Neural progenitor cell (in vitro differentiated cells): ENCODE results near the gene PBXIP1. TPM values are rescaled to one million over a fixed set of nuclear protein-coding genes. Genes with fewer than 3 reads are reported as not detected.

Experiments
- DNase-seq: peaks from one replicate; pipeline ENCODE4 v3.0.0-alpha.2; 2016; ENCODE audit warnings: low spot score
- H2AFZ ChIP-seq: fragments of 200-600 bp; sonication (generic); replicated peaks from 2 replicates; pipeline ENCODE4 v1.6.1; 2016; ENCODE audit warnings: antibody characterized with exemption
- H3F3A ChIP-seq: fragments of 200-600 bp; sonication (generic); 2 replicates; pipeline ENCODE4 v1.6.1; 2016; ENCODE audit warnings: antibody characterized with exemption, low read depth
- H3K27ac ChIP-seq: fragments of 200-600 bp; sonication (generic); 2 replicates; pipeline ENCODE4 v1.5.1; 2016; ENCODE audit warnings: mild to moderate bottlenecking
- H3K27me3 ChIP-seq: fragments of 200-600 bp; sonication (generic); 2 replicates; pipeline ENCODE4 v1.6.1; 2016; ENCODE audit warnings: mild to moderate bottlenecking, moderate library complexity
- H3K36me3 ChIP-seq: fragments of 200-600 bp; sonication (generic); 2 replicates; pipeline ENCODE4 v1.5.1; 2016
- H3K4me1 ChIP-seq: fragments of 200-600 bp; sonication (generic); 2 replicates; pipeline ENCODE4 v1.6.1; 2016; ENCODE audit warnings: mixed run types
- H3K4me2 ChIP-seq: fragments of 200-600 bp; sonication (generic); 2 replicates; pipeline ENCODE4 v1.6.1; 2016
- H3K4me3 ChIP-seq: fragments of 200-600 bp; sonication (generic); 2 replicates; pipeline ENCODE4 v1.5.1; 2016
- H3K79me2 ChIP-seq: fragments of 200-600 bp; sonication (generic); 2 replicates; pipeline ENCODE4 v1.6.1; 2016; ENCODE audit warnings: low read depth
- H3K9ac ChIP-seq: fragments of 200-600 bp; sonication (generic); 2 replicates; pipeline ENCODE4 v1.6.1; 2016
- H3K9me3 ChIP-seq: fragments of 200-600 bp; sonication (generic); 2 replicates; pipeline ENCODE4 v1.5.1; 2016; ENCODE audit warnings: low read depth
- H4K20me1 ChIP-seq: fragments of 200-600 bp; sonication (generic); 2 replicates; pipeline ENCODE4 v1.6.1; 2016; ENCODE audit warnings: low read depth
- H3K27ac Mint-ChIP-seq: 3 replicates; pipeline ENCODE4 v1.8.0; 2021; ENCODE audit warnings: mixed read lengths
- H3K27me3 Mint-ChIP-seq: 2 replicates; pipeline ENCODE4 v1.8.0; 2022; ENCODE audit warnings: low read depth, mild to moderate bottlenecking, inconsistent platforms, moderate library complexity, mixed read lengths; ENCODE audit not compliant: insufficient read depth
- H3K36me3 Mint-ChIP-seq: 3 replicates; pipeline ENCODE4 v1.8.0; 2021; ENCODE audit warnings: mixed read lengths
- H3K4me1 Mint-ChIP-seq: 3 replicates; pipeline ENCODE4 v1.8.0; 2021; ENCODE audit warnings: mixed read lengths
- H3K4me3 Mint-ChIP-seq: 3 replicates; pipeline ENCODE4 v1.8.0; 2021; ENCODE audit warnings: mild to moderate bottlenecking, moderate library complexity, mixed read lengths
- H3K9me3 Mint-ChIP-seq: 3 replicates; pipeline ENCODE4 v1.8.0; 2020; ENCODE audit warnings: mixed read lengths
- EZH2 ChIP-seq: fragments of 200-600 bp; sonication (generic); IDR thresholded peaks from 2 replicates; pipeline ENCODE4 v1.6.1; 2017; ENCODE audit warnings: antibody characterized with exemption, mild to moderate bottlenecking, moderate library complexity
- EZH2phosphoT487 ChIP-seq: fragments of 200-600 bp; sonication (generic); IDR thresholded peaks from 2 replicates; pipeline ENCODE4 v1.6.1; 2017; ENCODE audit warnings: antibody characterized with exemption
- total RNA-seq: library from RNA; depleted of rRNA; stranded (reverse); fragments of >200 nt; gene quantifications from 2 replicates; pipeline ENCODE4 v1.2.3, GENCODE V29; 2015; ENCODE audit warnings: low replicate concordance
- TF ChIP-seq, protein P1 (sequence below): fragments of 200-600 bp; sonication (generic); IDR thresholded peaks from 2 replicates; pipeline ENCODE4 v1.5.1; 2017; ENCODE audit warnings: antibody characterized with exemption, mild to moderate bottlenecking

Gene PBXIP1
- total RNA-seq, 1 donor from 2014 or later = 21.4 TPM

DNA sequence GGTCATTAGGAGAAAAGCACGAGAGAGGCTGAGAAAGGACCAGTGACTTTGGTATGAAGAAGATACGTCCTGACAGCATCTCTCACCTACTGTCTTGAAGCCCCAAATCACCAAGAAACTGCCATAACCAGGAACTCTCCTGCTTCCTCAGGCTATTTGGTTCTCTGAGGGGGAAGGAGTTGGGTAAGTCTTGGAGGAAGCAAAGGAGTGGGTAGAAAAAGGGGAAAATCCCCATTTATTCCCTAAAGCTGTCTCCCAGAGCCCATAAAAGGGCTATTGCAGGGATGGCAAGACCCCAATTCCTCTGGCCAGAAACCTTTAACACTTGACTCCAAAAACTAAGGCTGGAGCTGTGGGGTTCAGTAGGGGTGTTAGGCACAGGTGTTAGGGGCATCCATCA lies 2.1 kb upstream of the PBXIP1 start:
- Histone ChIP-seq H3K9me3 (no peaks in the 10 kb centered on the region), H3K4me3 (no peak overlapping the region), H3K4me1 (peaks cover 54% of the 10 kb centered on the region), H3F3A (peaks cover 69% of the 10 kb centered on the region), H3K27ac (peak overlapping the region; percentile 70), H3K27me3 (no peaks in the 10 kb centered on the region), H3K79me2 (peaks cover 63% of the 10 kb centered on the region), H3K36me3 (no peaks in the 10 kb centered on the region), H3K4me2 (no peak overlapping the region), H2AFZ (no peak overlapping the region), H3K9ac (no peak overlapping the region), H4K20me1 (peaks cover 33% of the 10 kb centered on the region)
- peaks cover 7% of the 10 kb centered on the region for H3K36me3 Mint-ChIP-seq
- peaks cover 71% of the 10 kb centered on the region for H3K4me1 Mint-ChIP-seq
- H3K4me3 Mint-ChIP-seq = no peak overlapping the region
- H3K27ac Mint-ChIP-seq = peak overlapping the region; percentile 100
- DNase-seq = no peak
- H3K27me3 Mint-ChIP-seq = peaks cover 13% of the 10 kb centered on the region
- H3K9me3 Mint-ChIP-seq = no peaks in the 10 kb centered on the region
- TF ChIP-seq EZH2phosphoT487 (no peak), EZH2 (no peak)
- TF ChIP-seq, protein P1, sequence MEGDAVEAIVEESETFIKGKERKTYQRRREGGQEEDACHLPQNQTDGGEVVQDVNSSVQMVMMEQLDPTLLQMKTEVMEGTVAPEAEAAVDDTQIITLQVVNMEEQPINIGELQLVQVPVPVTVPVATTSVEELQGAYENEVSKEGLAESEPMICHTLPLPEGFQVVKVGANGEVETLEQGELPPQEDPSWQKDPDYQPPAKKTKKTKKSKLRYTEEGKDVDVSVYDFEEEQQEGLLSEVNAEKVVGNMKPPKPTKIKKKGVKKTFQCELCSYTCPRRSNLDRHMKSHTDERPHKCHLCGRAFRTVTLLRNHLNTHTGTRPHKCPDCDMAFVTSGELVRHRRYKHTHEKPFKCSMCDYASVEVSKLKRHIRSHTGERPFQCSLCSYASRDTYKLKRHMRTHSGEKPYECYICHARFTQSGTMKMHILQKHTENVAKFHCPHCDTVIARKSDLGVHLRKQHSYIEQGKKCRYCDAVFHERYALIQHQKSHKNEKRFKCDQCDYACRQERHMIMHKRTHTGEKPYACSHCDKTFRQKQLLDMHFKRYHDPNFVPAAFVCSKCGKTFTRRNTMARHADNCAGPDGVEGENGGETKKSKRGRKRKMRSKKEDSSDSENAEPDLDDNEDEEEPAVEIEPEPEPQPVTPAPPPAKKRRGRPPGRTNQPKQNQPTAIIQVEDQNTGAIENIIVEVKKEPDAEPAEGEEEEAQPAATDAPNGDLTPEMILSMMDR = no peak

DNA sequence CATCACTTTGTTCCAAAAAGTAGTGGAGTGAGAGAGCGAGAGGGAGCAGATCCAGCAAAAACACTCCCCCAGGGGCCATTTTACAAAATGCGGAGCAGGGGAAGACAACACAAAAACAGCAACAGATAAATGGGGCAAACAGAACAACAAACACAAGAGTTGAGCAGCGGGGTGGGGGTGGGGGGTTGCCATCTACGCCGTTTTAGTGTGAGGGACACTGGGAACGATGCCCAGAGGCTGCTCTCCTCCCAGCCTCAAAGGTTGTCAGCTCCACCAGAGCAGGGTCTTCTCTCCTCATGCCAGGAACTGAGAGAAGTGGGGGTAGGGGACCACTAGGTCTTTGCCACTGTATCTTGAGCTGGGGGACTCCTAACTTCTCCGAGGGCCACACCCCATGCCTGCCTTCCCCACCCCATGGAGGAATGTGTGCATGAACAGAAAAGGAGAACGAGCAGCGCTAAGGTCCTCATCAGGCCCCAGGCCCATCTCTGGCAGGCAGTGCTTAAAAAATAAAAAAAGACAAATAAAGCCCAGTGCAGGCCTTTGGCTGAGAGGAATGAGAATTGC lies 1.3 kb upstream of the PBXIP1 start:
- peaks cover 14% of the 10 kb centered on the region for H3K27me3 Mint-ChIP-seq
- Histone ChIP-seq H3F3A (peaks cover 61% of the 10 kb centered on the region), H3K4me1 (peaks cover 46% of the 10 kb centered on the region), H3K27ac (peak overlapping the region; percentile 70), H2AFZ (no peak overlapping the region), H3K27me3 (no peaks in the 10 kb centered on the region), H3K4me3 (peak overlapping the region; percentile 66), H3K4me2 (peak overlapping the region; percentile 85), H3K9me3 (no peaks in the 10 kb centered on the region), H3K36me3 (no peaks in the 10 kb centered on the region), H4K20me1 (peaks cover 42% of the 10 kb centered on the region), H3K79me2 (peaks cover 63% of the 10 kb centered on the region), H3K9ac (no peak overlapping the region)
- no peaks in the 10 kb centered on the region for H3K9me3 Mint-ChIP-seq
- TF ChIP-seq EZH2 = no peak
- no peak for TF ChIP-seq EZH2phosphoT487
- TF ChIP-seq, protein P1 = no peak
- DNase-seq = no peak
- H3K27ac Mint-ChIP-seq = peak overlapping the region; percentile 100
- H3K36me3 Mint-ChIP-seq = peaks cover 9% of the 10 kb centered on the region
- H3K4me3 Mint-ChIP-seq = peak overlapping the region; percentile 94
- peaks cover 73% of the 10 kb centered on the region for H3K4me1 Mint-ChIP-seq

DNA sequence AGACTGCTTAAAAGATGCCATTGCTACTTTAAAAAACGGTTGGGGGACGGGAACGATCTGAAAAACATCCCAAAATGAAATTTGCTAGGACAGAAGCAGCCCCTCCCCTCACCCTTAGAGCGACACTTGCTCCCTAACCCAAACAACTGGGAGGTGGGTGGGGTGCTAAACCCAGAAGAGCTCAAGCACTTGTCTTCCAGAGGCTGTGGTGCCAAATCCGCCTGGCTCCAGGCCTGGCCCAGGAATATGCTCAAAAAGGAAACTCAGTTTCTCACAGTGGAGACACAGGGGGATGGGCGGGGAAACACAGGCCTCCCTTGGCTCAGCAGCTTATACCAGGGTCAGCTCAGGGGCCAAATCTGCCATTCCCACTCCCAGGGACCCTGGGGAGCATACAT lies 644 bp upstream of the PBXIP1 start:
- H4K20me1 ChIP-seq = peaks cover 48% of the 10 kb centered on the region
- no peaks in the 10 kb centered on the region for H3K27me3 ChIP-seq
- DNase-seq = peak; percentile 58
- peaks cover 58% of the 10 kb centered on the region for H3F3A ChIP-seq
- Mint-ChIP-seq H3K4me3 (peak overlapping the region; percentile 94), H3K27ac (peak overlapping the region; percentile 100), H3K9me3 (no peaks in the 10 kb centered on the region), H3K4me1 (peaks cover 74% of the 10 kb centered on the region), H3K36me3 (peaks cover 9% of the 10 kb centered on the region), H3K27me3 (peaks cover 17% of the 10 kb centered on the region)
- TF ChIP-seq EZH2phosphoT487 (no peak), EZH2 (no peak)
- TF ChIP-seq, protein P1 = no peak
- no peaks in the 10 kb centered on the region for H3K9me3 ChIP-seq
- H3K36me3 ChIP-seq = no peaks in the 10 kb centered on the region
- H3K4me1 ChIP-seq = peaks cover 45% of the 10 kb centered on the region
- H2AFZ ChIP-seq = no peak overlapping the region
- no peak overlapping the region for H3K9ac ChIP-seq
- H3K79me2 ChIP-seq = peaks cover 61% of the 10 kb centered on the region
- H3K4me2 ChIP-seq = peak overlapping the region; percentile 85
- H3K4me3 ChIP-seq = peak overlapping the region; percentile 66
- peak overlapping the region; percentile 70 for H3K27ac ChIP-seq
